HepG2 (cell line): ENCODE measurements around the gene SMYD1.

Experiments
- CBFB ChIP-seq: sonication (generic); formaldehyde crosslinking; IDR thresholded peaks from 2 replicates; pipeline ENCODE4 v1.4.0; 2020; ENCODE audit warnings: missing genetic modification reagents
- FOXA1 ChIP-seq, 2 experiments: fragments of 450-650 bp in 1 of 2; sonication (generic) in 1 of 2; formaldehyde crosslinking in 1 of 2; IDR thresholded peaks; 2 replicates each; pipeline versions ENCODE4 v1.4.0 to v1.6.1; 2016 to 2020; ENCODE audit warnings: missing genetic modification reagents in 1 of 2
- POLR2A ChIP-seq, 2 experiments: IDR thresholded peaks; 2 replicates each; pipeline ENCODE4 v1.6.1; 2011; ENCODE audit warnings: low read depth in 2 of 2, low read length in 2 of 2, mild to moderate bottlenecking in 1 of 2, moderate library complexity in 1 of 2; ENCODE audit not compliant: insufficient read depth in 1 of 2
- ZNF121 ChIP-seq: sonication (generic); formaldehyde crosslinking; IDR thresholded peaks from 2 replicates; pipeline ENCODE4 v1.5.0; 2020; ENCODE audit warnings: mild to moderate bottlenecking, missing genetic modification reagents
- ZNF501 ChIP-seq: sonication (generic); formaldehyde crosslinking; IDR thresholded peaks from 2 replicates; pipeline ENCODE4 v1.5.1; 2020; ENCODE audit warnings: mild to moderate bottlenecking, moderate library complexity, missing genetic modification reagents
- ZNF549 ChIP-seq: sonication (generic); formaldehyde crosslinking; IDR thresholded peaks from 2 replicates; pipeline ENCODE4 v1.5.0; 2020; ENCODE audit warnings: missing genetic modification reagents

DNA sequence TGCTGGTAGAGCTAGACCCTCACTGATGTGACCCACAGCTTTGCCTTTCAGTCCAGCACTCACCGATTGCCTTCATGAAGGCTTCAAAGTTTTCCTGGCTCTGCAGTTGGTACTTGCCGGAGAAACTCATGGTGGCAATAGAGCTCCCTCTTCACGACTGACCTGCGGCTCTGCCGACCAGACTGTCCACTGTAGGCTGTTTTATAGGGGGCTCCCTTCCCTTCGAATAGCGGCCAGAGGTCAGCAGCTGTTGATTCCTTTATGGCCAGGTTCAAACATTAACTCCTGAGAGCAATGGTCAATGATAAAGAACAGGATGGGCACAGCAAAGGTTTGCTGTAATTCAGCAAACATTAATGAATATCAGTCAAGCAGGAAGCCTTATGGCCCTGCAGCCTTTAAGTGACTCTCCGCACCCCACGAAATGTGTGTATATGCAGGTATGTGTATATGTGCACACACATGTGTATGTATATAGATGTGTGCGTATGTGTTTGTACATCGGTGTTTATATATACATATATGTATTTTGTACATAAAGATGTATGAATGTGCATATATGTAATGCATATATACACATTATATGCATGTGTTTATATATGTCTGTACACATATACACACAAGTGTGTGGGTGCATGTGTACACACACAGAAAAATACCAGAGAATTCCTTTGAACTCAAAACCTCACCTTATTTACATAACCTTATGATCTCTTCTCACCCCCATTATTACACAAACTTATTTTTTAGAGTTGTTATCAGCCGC is 60.4 kb downstream of the SMYD1 start, which contains the start of gene FABP1:
- no peak for TF ChIP-seq ZNF549
- peak; percentile 57; the same call in 1 of the 2 replicates for TF ChIP-seq ZNF121
- TF ChIP-seq FOXA1 (IDR thresholded peaks at IDR 0.05), result peak; percentile 97
- TF ChIP-seq FOXA1 (CRISPR knock-in tag; IDR thresholded peaks at IDR 0.05), result peak; percentile 97
- TF ChIP-seq ZNF501, result peak; percentile 79; the same call in 1 of the 2 replicates
- peak; percentile 99 to 100 for TF ChIP-seq POLR2A (IDR thresholded peaks at IDR 0.05; ENCODE audit: insufficient read depth in 1 of 2, low read depth in 2 of 2, low read length in 2 of 2)
- peak; percentile 45 for TF ChIP-seq CBFB (CRISPR knock-in tag)
